IMR-90 (cell line): ENCODE data around the gene ADAM17. TPM values are rescaled to one million over a fixed set of nuclear protein-coding genes. Genes with fewer than 3 reads are reported as not detected.

Experiments used
- ATAC-seq: fragments of 200-7000 bp; cut with Tn5 transposase; 2 replicates; pipeline ENCODE4 v1.9.1; 2020; ENCODE audit warnings: low read depth, mild to moderate bottlenecking, moderate library complexity
- BruUV-seq: library from RNA; stranded (reverse); fragments of 400-500 nt; replicated peaks from 2 replicates; lab custom pipeline; 2021; lab: Mats Ljungman, UMichigan
- CTCF ChIA-PET: fragments of 300-600 bp; formaldehyde crosslinking; extraction: SDS; loops from one replicate; lab custom pipeline; 2021; ENCODE audit warnings: antibody characterized with exemption; lab: Yijun Ruan, JAX
- POLR2A ChIA-PET: fragments of 300-600 bp; sonication (Branson Sonifier 250); formaldehyde crosslinking; loops from one replicate; lab custom pipeline; 2022; ENCODE audit warnings: antibody characterized with exemption; ENCODE audit not compliant: unreplicated experiment; lab: Charles Lee
- DNase-seq: peaks from one replicate; pipeline ENCODE4 v3.0.0; 2013
- H2AFZ ChIP-seq: replicated peaks from 2 replicates; pipeline ENCODE3; 2013; ENCODE audit warnings: low read length, mild to moderate bottlenecking; ENCODE audit not compliant: poor library complexity
- H2AK5ac ChIP-seq: 2 replicates; pipeline ENCODE4 v1.6.1; 2013; ENCODE audit warnings: low read depth, low read length, inconsistent platforms
- H2AK9ac ChIP-seq: replicated peaks from 2 replicates; pipeline ENCODE3; 2013; ENCODE audit warnings: mild to moderate bottlenecking, low read depth, low read length, moderate library complexity; ENCODE audit not compliant: poor library complexity
- H2BK120ac ChIP-seq: 2 replicates; pipeline ENCODE4 v1.6.1; 2013; ENCODE audit warnings: low read depth, low read length, inconsistent platforms
- H2BK15ac ChIP-seq: 3 replicates; pipeline ENCODE4 v1.6.1; 2013; ENCODE audit warnings: low read depth, low read length, inconsistent platforms
- H2BK20ac ChIP-seq: 2 replicates; pipeline ENCODE4 v1.6.1; 2013; ENCODE audit warnings: low read depth, mild to moderate bottlenecking, inconsistent platforms, low read length, moderate library complexity
- H2BK5ac ChIP-seq: 2 replicates; pipeline ENCODE4 v1.6.1; 2013; ENCODE audit warnings: mild to moderate bottlenecking, low read depth, low read length, inconsistent platforms; ENCODE audit not compliant: poor library complexity, severe bottlenecking
- H3K14ac ChIP-seq: replicated peaks from 2 replicates; pipeline ENCODE4 v1.6.1; 2013; ENCODE audit warnings: low read depth, low read length, inconsistent platforms
- H3K18ac ChIP-seq: 2 replicates; pipeline ENCODE4 v1.6.1; 2013; ENCODE audit warnings: low read depth, low read length, control low read depth
- H3K23ac ChIP-seq: 2 replicates; pipeline ENCODE4 v1.6.1; 2013; ENCODE audit warnings: low read depth, low read length, inconsistent platforms
- H3K27ac ChIP-seq: 2 replicates; pipeline ENCODE4 v1.5.1; 2013; ENCODE audit warnings: mild to moderate bottlenecking, control low read depth, low read length; ENCODE audit not compliant: insufficient read depth
- H3K27me3 ChIP-seq: 2 replicates; pipeline ENCODE4 v1.6.1; 2013; ENCODE audit warnings: low read length; ENCODE audit not compliant: control insufficient read depth, insufficient read depth
- H3K36me3 ChIP-seq: 2 replicates; pipeline ENCODE4 v1.6.1; 2013; ENCODE audit warnings: low read length, mixed read lengths; ENCODE audit not compliant: control insufficient read depth, insufficient read depth
- H3K4ac ChIP-seq: 2 replicates; pipeline ENCODE4 v1.6.1; 2013; ENCODE audit warnings: low read depth, low read length, inconsistent platforms
- H3K4me1 ChIP-seq: 2 replicates; pipeline ENCODE4 v1.6.1; 2013; ENCODE audit warnings: low read length, mixed read lengths; ENCODE audit not compliant: control insufficient read depth, insufficient read depth
- H3K4me2 ChIP-seq: 2 replicates; pipeline ENCODE4 v1.6.1; 2013; ENCODE audit warnings: low read depth, mild to moderate bottlenecking, control low read depth, low read length, moderate library complexity
- H3K4me3 ChIP-seq: 2 replicates; pipeline ENCODE4 v1.5.1; 2013; ENCODE audit warnings: low read depth, mild to moderate bottlenecking, control low read depth, low read length, moderate library complexity; ENCODE audit not compliant: insufficient read depth
- H3K56ac ChIP-seq: 2 replicates; pipeline ENCODE4 v1.6.1; 2013; ENCODE audit warnings: low read length, inconsistent platforms; ENCODE audit not compliant: insufficient read depth; ENCODE audit errors: extremely low read depth
- H3K79me1 ChIP-seq, 2 experiments: 2 replicates each; pipeline ENCODE4 v1.6.1; 2013; ENCODE audit warnings: low read length in 2 of 2, inconsistent platforms in 1 of 2, low read depth in 1 of 2
- H3K9ac ChIP-seq: 2 replicates; pipeline ENCODE4 v1.6.1; 2013; ENCODE audit warnings: low read depth, low read length, control low read depth
- H3K9me1 ChIP-seq: 2 replicates; pipeline ENCODE4 v1.6.1; 2013; ENCODE audit warnings: low read length, inconsistent platforms; ENCODE audit not compliant: insufficient read depth
- H3K9me3 ChIP-seq: 2 replicates; pipeline ENCODE4 v1.6.1; 2013; ENCODE audit warnings: low read length; ENCODE audit not compliant: control insufficient read depth, insufficient read depth
- H4K20me1 ChIP-seq: 2 replicates; pipeline ENCODE4 v1.6.1; 2013; ENCODE audit warnings: low read length, inconsistent platforms; ENCODE audit not compliant: insufficient read depth
- H4K5ac ChIP-seq: 2 replicates; pipeline ENCODE4 v1.6.1; 2013; ENCODE audit warnings: mild to moderate bottlenecking, low read depth, low read length, control low read depth
- H4K8ac ChIP-seq, 2 experiments: 2 replicates each; pipeline ENCODE4 v1.6.1; 2013; ENCODE audit warnings: low read depth in 2 of 2, low read length in 2 of 2, control low read depth in 1 of 2, inconsistent platforms in 1 of 2
- H4K91ac ChIP-seq: 2 replicates; pipeline ENCODE4 v1.6.1; 2013; ENCODE audit warnings: low read depth, low read length, inconsistent platforms; ENCODE audit not compliant: insufficient read depth
- BHLHE40 ChIP-seq: fragments of 150-350 bp; IDR thresholded peaks from 2 replicates; pipeline ENCODE4 v1.6.1; 2016; ENCODE audit warnings: mild to moderate bottlenecking, low read depth, low read length
- CEBPB ChIP-seq: IDR thresholded peaks from 2 replicates; pipeline ENCODE4 v1.6.1; 2012; ENCODE audit warnings: low read depth, low read length, improper control_type of control experiment
- MAZ ChIP-seq: IDR thresholded peaks from 2 replicates; pipeline ENCODE4 v1.6.1; 2012; ENCODE audit warnings: low read depth, mild to moderate bottlenecking, low read length, improper control_type of control experiment, moderate library complexity, borderline replicate concordance
- RCOR1 ChIP-seq: IDR thresholded peaks from 2 replicates; pipeline ENCODE4 v1.6.1; 2012; ENCODE audit warnings: mild to moderate bottlenecking, low read length, improper control_type of control experiment; ENCODE audit not compliant: insufficient replicate concordance
- RFX5 ChIP-seq: IDR thresholded peaks from 2 replicates; pipeline ENCODE4 v1.8.0; 2012; ENCODE audit warnings: low read depth, mild to moderate bottlenecking, low read length, moderate library complexity
- WGBS, 2 experiments: methylation state at CpG; one replicate each; pipeline versions ENCODE4 v1.1.5 to v1.1.7; 2013; ENCODE audit warnings: missing lambda C conversion rate in 2 of 2; ENCODE audit not compliant: insufficient read length in 1 of 2; ENCODE audit errors: extremely low coverage in 2 of 2; 5-methylcytosine and 5-hydroxymethylcytosine counted together
- dilution Hi-C: fragments of 300-500 bp; cut with HindIII; formaldehyde crosslinking; loops from one replicate; pipeline ENCODE4 v1.14.3; 2018; ENCODE audit warnings: low sequenced_read_pairs; ENCODE audit not compliant: unreplicated experiment
- in situ Hi-C: fragments of 300-500 bp; cut with MboI; formaldehyde crosslinking; loops from 3 replicates; pipeline ENCODE4 v1.14.3; 2019; ENCODE audit warnings: low sequenced_read_pairs, inconsistent platforms, mixed read lengths
- intact Hi-C: fragments of 100-400 bp; cut with micrococcal nuclease; formaldehyde crosslinking; loops from 2 replicates; pipeline ENCODE4 v1.10.0; 2022
- polyA plus RNA-seq, 3 experiments: library from polyadenylated mRNA; depleted of rRNA; stranded (reverse); fragments of >200 nt; gene quantifications; 2 replicates each; pipeline ENCODE4 v1.2.3, GENCODE V29; 2012; ENCODE audit warnings: low replicate concordance in 1 of 3
- total RNA-seq: library from RNA; depleted of rRNA; stranded (reverse); fragments of >200 nt; gene quantifications from 2 replicates; pipeline ENCODE4 v1.2.3, GENCODE V29; 2012

ADAM17 gene
- total and polyA plus RNA-seq, 2 of the 4 experiments (the other 2 are of a cell fraction) = 9.6 to 34.4 TPM

DNA sequence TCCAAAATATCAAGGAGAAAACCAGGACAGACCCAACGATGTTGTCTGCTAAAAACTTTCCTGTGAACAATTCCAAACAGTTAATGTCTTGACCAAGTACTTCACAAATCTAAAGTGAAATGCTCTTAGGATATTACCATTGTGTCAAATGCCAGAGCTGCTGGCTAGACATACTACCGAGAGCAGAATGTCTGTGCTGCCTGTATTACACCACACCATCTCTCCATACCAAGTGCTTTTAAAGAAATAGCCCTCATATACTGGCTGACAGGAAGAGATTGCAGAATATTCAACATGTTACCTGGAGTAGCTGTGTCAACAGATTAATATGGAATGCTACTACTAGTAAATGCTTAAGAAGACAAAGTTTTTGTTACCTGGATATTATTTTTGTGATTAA, 62.7 kb downstream of the ADAM17 start:
- CTCF ChIA-PET = no interaction called here
- DNase-seq = no peak

More for the DNA sequence above, 62.7 kb downstream of the ADAM17 start:
- dilution Hi-C loops = no loop called here
- no TSS peak for BruUV-seq
- Histone ChIP-seq H3K14ac (no peak overlapping the region), H2AFZ (no peak overlapping the region), H4K91ac (no peak overlapping the region), H2BK15ac (no peak overlapping the region), H3K4me3 (no peak overlapping the region), H2BK120ac (no peak overlapping the region), H3K9me1 (peaks cover 6% of the 10 kb centered on the region), H3K9me3 (no peaks in the 10 kb centered on the region), H4K5ac (no peak overlapping the region), H4K20me1 (no peaks in the 10 kb centered on the region), H3K4me2 (no peak overlapping the region), H2AK5ac (no peak overlapping the region), H3K23ac (no peak overlapping the region), H3K4me1 (peaks cover 2% of the 10 kb centered on the region; the same call in 1 of the 2 replicates), H3K79me1 (peaks cover 10 to 29% of the 10 kb centered on the region in 2 experiments), H2AK9ac (no peak overlapping the region), H3K4ac (no peak overlapping the region), H3K9ac (no peak overlapping the region), H3K27me3 (no peaks in the 10 kb centered on the region), H3K27ac (no peak overlapping the region), H4K8ac (no peak overlapping the region), H3K18ac (no peak overlapping the region), H3K36me3 (peaks cover 52% of the 10 kb centered on the region), H2BK5ac (no peak overlapping the region), H3K56ac (no peak overlapping the region), H2BK20ac (no peak overlapping the region)
- 83% methylated on average over 1 of the region's 2 CpGs; no CpG with 5 or more reads in 1 of the 2 experiments for WGBS, 2 experiments
- no peak for TF ChIP-seq RCOR1
- TF ChIP-seq MAZ = no peak
- no peak for TF ChIP-seq CEBPB
- TF ChIP-seq BHLHE40 = no peak
- no peak for TF ChIP-seq RFX5
- POLR2A ChIA-PET = no interaction called here
- in situ Hi-C loops = no loop called here
- intact Hi-C loops = no loop called here
- no peak for ATAC-seq
